Lower leg skin (tissue), 4 donors: ENCODE results near the gene NCEH1. TPM values are rescaled to one million over a fixed set of nuclear protein-coding genes. Genes with fewer than 3 reads are reported as not detected.
"Not testable (repeated sequence)": the region's sequence is repeated elsewhere in the genome, so short reads cannot be mapped to it uniquely, and the experiment has no call there.

ENCODE experiments used
- DNase-seq, 2 donors: peaks; one replicate each; pipeline ENCODE4 v3.0.0-alpha.2; 2019; ENCODE audit warnings: low spot score in 2 of 2
- H3K4me3 ChIP-seq: fragments of 200-600 bp; sonication (generic); 2 replicates; pipeline ENCODE4 v1.5.1; 2017; ENCODE audit warnings: mild to moderate bottlenecking, low read depth; ENCODE audit not compliant: poor library complexity, severe bottlenecking
- POLR2A ChIP-seq, 2 donors: fragments of 450-650 bp; IDR thresholded peaks; one replicate each; pipeline ENCODE4 v1.6.1; 2016 to 2017; ENCODE audit warnings: antibody characterized with exemption in 2 of 2, mild to moderate bottlenecking in 1 of 2, moderate library complexity in 1 of 2
- WGBS, 2 donors: methylation state at CpG; one replicate each; pipeline ENCODE4 v1.1.5; 2018; 5-methylcytosine and 5-hydroxymethylcytosine counted together
- intact Hi-C: fragments of 100-400 bp; cut with DNase I; formaldehyde crosslinking; loops from one replicate; pipeline ENCODE4 v1.15.0; 2023; ENCODE audit warnings: low total_unique reads
- total RNA-seq, 4 donors: library from RNA; depleted of rRNA; stranded (reverse); fragments of >200 nt; gene quantifications; one replicate each; pipeline ENCODE4 v1.1.0, GENCODE V29; 2016
- TF ChIP-seq, protein P1 (sequence below), 3 donors: fragments of 450-650 bp; IDR thresholded peaks; one replicate each; pipeline ENCODE4 v1.5.1; 2016; ENCODE audit warnings: antibody characterized with exemption in 3 of 3, mild to moderate bottlenecking in 3 of 3, moderate library complexity in 2 of 3

Gene NCEH1, protein sequence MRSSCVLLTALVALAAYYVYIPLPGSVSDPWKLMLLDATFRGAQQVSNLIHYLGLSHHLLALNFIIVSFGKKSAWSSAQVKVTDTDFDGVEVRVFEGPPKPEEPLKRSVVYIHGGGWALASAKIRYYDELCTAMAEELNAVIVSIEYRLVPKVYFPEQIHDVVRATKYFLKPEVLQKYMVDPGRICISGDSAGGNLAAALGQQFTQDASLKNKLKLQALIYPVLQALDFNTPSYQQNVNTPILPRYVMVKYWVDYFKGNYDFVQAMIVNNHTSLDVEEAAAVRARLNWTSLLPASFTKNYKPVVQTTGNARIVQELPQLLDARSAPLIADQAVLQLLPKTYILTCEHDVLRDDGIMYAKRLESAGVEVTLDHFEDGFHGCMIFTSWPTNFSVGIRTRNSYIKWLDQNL
- total RNA-seq = 1 to 10 TPM; 2.1 to 7.8 (median 6.3) TPM

DNA sequence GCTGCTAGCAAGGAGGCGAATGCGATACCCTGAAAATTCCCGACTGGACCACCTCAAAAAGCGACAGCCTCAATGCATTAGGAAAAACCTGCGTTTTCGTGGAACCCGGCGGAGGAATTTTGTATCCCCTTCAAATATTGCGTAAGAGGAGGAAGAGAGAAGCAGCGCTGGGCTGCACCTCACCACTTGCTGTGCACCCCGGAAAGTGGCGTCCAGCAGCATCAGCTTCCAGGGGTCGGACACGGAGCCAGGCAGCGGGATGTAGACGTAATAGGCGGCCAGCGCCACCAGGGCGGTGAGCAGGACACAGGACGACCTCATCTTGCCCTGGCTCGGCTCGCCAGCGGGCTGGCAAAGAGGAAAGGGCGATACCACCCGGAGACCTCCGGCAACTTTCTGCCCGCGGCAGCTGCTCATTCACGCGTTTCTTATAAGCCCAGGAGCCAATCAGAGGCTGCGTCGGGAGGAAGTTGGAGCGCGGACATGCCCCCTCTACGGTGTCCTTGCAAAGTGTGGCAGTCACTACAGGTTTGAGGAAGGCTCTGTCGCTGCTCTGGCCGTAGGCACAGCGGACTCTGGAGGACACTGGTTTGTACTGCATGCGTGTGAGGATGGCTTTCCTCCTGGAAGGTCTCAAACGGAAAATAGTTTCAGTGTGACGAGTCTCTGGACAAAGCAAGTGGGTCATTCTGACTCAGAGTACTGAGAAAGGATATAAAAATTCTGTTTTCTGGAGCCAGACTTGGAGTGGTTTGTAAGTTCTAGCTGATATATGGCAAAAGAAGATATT, at the start of gene NCEH1:
Gene NCEH1 (minus strand): TSS at position 404 of the 790 bp plus-strand sequence. CDS start 83 bp downstream, at position 321.
- peak within 1 kb of the TSS; percentile 90 for H3K4me3 ChIP-seq
- peak; percentile 89 to 97 for DNase-seq
- WGBS, 2 donors = 0 to 1% methylated on average over 30 to 41 of the region's 41 CpGs
- intact Hi-C loops = no loop called here
- TF ChIP-seq, protein P1, sequence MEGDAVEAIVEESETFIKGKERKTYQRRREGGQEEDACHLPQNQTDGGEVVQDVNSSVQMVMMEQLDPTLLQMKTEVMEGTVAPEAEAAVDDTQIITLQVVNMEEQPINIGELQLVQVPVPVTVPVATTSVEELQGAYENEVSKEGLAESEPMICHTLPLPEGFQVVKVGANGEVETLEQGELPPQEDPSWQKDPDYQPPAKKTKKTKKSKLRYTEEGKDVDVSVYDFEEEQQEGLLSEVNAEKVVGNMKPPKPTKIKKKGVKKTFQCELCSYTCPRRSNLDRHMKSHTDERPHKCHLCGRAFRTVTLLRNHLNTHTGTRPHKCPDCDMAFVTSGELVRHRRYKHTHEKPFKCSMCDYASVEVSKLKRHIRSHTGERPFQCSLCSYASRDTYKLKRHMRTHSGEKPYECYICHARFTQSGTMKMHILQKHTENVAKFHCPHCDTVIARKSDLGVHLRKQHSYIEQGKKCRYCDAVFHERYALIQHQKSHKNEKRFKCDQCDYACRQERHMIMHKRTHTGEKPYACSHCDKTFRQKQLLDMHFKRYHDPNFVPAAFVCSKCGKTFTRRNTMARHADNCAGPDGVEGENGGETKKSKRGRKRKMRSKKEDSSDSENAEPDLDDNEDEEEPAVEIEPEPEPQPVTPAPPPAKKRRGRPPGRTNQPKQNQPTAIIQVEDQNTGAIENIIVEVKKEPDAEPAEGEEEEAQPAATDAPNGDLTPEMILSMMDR (IDR thresholded peaks at IDR 0.05) = peak in 1 of 3 donors; percentile 62
- TF ChIP-seq POLR2A (IDR thresholded peaks at IDR 0.05) = peak in 1 of 2 donors; percentile 21

DNA sequence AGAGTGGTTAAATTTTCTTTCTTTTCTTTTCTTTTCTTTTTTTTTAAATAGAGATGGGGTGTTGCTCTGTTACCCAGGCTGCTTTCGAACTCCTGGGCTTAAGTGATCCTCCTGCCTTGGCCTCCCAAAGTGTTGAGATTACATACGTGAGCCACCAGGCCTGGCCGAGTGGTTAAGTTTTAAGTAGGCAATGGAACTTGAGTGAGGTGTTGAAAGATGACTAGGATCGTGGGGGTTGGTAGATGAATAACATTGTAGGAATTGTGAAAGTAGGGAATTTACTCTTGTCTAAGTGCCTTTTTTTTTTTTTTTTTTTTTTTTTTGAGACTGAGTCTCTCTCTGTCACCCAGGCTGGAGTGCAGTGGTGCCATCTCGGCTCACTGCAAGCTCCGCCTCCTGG, 49.5 kb upstream of the NCEH1 start:
- 98% methylated on average over 6 of the region's 6 CpGs for WGBS, 2 donors
- H3K4me3 ChIP-seq, intact Hi-C loops, DNase-seq: not testable (repeated sequence)

DNA sequence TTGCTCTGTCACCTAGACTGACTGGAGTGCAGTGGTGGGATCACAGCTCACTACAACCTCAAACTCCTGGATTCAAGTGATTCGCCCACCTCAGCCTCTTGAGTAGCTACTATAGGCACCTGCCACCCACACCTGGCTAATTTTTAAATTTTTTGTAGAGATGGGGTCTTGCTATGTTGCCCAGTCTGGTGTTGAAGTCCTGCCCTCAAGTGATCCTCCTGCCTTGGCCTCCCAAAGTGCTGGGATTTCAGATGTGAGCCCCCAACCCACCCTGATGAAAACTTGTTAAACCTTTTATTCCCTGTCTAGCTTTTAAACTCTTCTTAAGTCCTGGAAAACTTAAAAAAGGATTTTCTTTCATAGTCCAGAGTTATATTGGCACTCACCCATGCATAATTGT, 42.3 kb upstream of the NCEH1 start:
- DNase-seq = no peak
- TF ChIP-seq, protein P1 (IDR thresholded peaks at IDR 0.05) = no peak
- no peak for TF ChIP-seq POLR2A (IDR thresholded peaks at IDR 0.05)
- H3K4me3 ChIP-seq = no peak overlapping the region
- intact Hi-C loops = no loop called here
- 97 to 100% methylated on average over 1 of the region's 1 CpG for WGBS, 2 donors

DNA sequence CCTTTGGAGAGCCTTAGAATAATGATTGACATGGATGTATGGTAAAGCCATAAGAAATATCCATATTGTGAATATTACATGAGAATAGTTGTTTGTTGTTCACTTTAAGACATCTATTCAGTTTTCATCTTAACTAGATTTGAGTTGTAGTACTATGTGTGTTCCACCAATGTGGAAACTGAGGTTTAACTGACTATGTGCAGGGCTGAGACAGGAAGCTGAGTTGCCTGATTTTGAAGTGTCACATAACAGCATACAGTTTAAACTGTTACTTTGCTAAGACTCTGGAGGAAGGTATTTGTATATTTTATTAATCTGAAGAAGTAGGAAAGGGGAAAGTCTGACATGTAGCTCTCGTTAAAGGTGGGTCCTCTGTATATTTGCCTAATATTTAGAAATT, 41.8 kb upstream of the NCEH1 start:
- intact Hi-C loops = no loop called here
- TF ChIP-seq, protein P1 (IDR thresholded peaks at IDR 0.05) = no peak
- TF ChIP-seq POLR2A (IDR thresholded peaks at IDR 0.05) = no peak
- 95 to 97% methylated on average over 1 of the region's 1 CpG for WGBS, 2 donors
- no peak for DNase-seq
- H3K4me3 ChIP-seq = no peak overlapping the region

DNA sequence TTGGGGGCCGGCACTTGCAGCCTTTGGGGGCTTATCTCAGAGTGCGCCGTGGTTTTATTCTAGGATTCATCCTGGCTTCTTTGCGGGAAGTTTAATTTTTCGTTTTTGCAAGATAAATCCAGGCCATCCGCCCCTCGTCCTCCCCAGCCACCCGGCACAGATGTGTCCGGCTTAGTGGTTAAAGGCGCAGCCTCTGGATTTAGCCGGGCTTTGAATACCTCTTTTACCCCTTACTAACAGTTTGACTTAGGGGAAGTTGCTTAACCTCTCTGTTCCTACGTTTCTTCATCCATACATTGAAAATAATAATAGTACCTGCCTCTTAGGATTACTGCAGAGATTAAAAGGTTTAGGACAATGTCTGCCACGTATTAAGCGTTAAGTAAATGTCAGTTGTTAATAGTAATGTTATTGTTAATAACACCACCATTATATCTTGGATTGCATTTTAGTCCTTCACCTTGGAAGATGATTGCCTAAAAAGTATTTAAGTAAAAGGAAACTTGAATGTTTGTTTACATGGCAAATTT, 40.4 kb upstream of the NCEH1 start:
- TF ChIP-seq, protein P1 (IDR thresholded peaks at IDR 0.05) = no peak
- no peak for TF ChIP-seq POLR2A (IDR thresholded peaks at IDR 0.05)
- DNase-seq = no peak
- intact Hi-C loops = no loop called here
- H3K4me3 ChIP-seq = peak overlapping the region; percentile 69
- WGBS, 2 donors = 0 to 1% methylated on average over 14 of the region's 14 CpGs
